Activated CD8-positive, alpha-beta T cell treated with anti-CD3 and anti-CD28 coated beads for 36 hours (primary cell): ENCODE data around the gene MCTP2. TPM values are rescaled to one million over a fixed set of nuclear protein-coding genes. Genes with fewer than 3 reads are reported as not detected.

Source experiments
- ATAC-seq: fragments of 200-7000 bp; cut with Tn5 transposase; one replicate; pipeline ENCODE4 v1.10.0; 2021; ENCODE audit warnings: mild to moderate bottlenecking, moderate library complexity
- CTCF ChIA-PET: fragments of 350-600 bp; sonication (Branson Sonifier 250); formaldehyde crosslinking; loops from one replicate; lab custom pipeline; 2021; ENCODE audit warnings: antibody characterized with exemption; lab: Charles Lee
- POLR2A ChIA-PET: fragments of 350-600 bp; sonication (Branson Sonifier 250); formaldehyde crosslinking; loops from one replicate; lab custom pipeline; 2021; ENCODE audit warnings: antibody characterized with exemption; lab: Charles Lee
- DNase-seq: peaks from one replicate; pipeline ENCODE4 v3.0.0-alpha.2; 2020
- H3K27ac Mint-ChIP-seq: one replicate; pipeline ENCODE4 v1.8.0; 2021; ENCODE audit warnings: mild to moderate bottlenecking, mixed read lengths
- H3K27me3 Mint-ChIP-seq: one replicate; pipeline ENCODE4 v1.8.0; 2021; ENCODE audit warnings: mixed read lengths
- H3K36me3 Mint-ChIP-seq: one replicate; pipeline ENCODE4 v1.8.0; 2021; ENCODE audit warnings: low read depth, mixed read lengths
- H3K4me1 Mint-ChIP-seq: one replicate; pipeline ENCODE4 v1.8.0; 2021; ENCODE audit warnings: low read depth, mixed read lengths
- H3K4me3 Mint-ChIP-seq: one replicate; pipeline ENCODE4 v1.8.0; 2021; ENCODE audit warnings: mild to moderate bottlenecking, moderate library complexity, mixed read lengths
- H3K9me3 Mint-ChIP-seq: one replicate; pipeline ENCODE4 v1.8.0; 2021; ENCODE audit warnings: mixed read lengths
- intact Hi-C: fragments of 100-400 bp; cut with micrococcal nuclease; formaldehyde crosslinking; loops from one replicate; pipeline ENCODE4 v1.10.0; 2022
- total RNA-seq, 2 experiments: library from RNA; stranded (reverse); gene quantifications; one replicate each; pipeline ENCODE4 v1.2.3, GENCODE V29; 2021
- TF ChIP-seq, protein P1 (sequence below): fragments of 200-600 bp; IDR thresholded peaks from one replicate; pipeline ENCODE4 v1.8.0; 2022; ENCODE audit warnings: antibody characterized with exemption, mild to moderate bottlenecking

MCTP2 gene
- total RNA-seq, 2 experiments from 2014 or later: 16.2 to 18.3 TPM

DNA sequence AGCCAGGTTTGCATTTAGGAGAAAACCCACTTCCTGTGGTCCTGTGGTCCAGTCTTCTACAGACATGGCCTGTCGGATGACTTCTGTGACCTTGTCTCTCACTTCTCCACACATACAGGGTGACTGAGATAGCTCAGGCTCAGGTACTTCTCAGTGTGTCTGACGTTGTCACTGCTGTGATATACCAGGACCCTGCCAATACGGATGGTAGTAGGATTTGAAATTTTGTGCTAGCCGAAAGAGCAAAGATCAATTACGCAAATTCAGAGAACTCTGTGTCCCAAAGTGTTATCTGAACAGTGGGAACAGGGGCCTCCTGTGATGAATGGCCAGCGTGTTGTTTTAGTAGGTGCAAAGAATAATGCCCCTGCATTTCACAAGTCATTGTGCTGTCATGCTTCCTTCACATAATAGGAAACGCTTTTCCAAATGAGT lies 128.9 kb downstream of the MCTP2 start:
- H3K4me1 Mint-ChIP-seq: no peaks in the 10 kb centered on the region
- intact Hi-C loops: no loop called here
- POLR2A ChIA-PET: interaction anchor here (0.6 to 1.2 kb wide), 2 partner anchors 53 to 97 kb away, joined by 3 to 4 read pairs; no protein-coding TSS in a partner anchor
- H3K27me3 Mint-ChIP-seq: no peaks in the 10 kb centered on the region
- ATAC-seq (no peak), DNase-seq (no peak)
- H3K27ac Mint-ChIP-seq: no peak overlapping the region
- TF ChIP-seq, protein P1, sequence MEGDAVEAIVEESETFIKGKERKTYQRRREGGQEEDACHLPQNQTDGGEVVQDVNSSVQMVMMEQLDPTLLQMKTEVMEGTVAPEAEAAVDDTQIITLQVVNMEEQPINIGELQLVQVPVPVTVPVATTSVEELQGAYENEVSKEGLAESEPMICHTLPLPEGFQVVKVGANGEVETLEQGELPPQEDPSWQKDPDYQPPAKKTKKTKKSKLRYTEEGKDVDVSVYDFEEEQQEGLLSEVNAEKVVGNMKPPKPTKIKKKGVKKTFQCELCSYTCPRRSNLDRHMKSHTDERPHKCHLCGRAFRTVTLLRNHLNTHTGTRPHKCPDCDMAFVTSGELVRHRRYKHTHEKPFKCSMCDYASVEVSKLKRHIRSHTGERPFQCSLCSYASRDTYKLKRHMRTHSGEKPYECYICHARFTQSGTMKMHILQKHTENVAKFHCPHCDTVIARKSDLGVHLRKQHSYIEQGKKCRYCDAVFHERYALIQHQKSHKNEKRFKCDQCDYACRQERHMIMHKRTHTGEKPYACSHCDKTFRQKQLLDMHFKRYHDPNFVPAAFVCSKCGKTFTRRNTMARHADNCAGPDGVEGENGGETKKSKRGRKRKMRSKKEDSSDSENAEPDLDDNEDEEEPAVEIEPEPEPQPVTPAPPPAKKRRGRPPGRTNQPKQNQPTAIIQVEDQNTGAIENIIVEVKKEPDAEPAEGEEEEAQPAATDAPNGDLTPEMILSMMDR: no peak
- peaks cover 9% of the 10 kb centered on the region for H3K36me3 Mint-ChIP-seq
- H3K9me3 Mint-ChIP-seq: no peaks in the 10 kb centered on the region
- CTCF ChIA-PET: interaction anchor here (1.3 kb wide), 1 partner anchor 9 kb away, joined by 3 read pairs; no protein-coding TSS in a partner anchor
- H3K4me3 Mint-ChIP-seq: no peak overlapping the region

DNA sequence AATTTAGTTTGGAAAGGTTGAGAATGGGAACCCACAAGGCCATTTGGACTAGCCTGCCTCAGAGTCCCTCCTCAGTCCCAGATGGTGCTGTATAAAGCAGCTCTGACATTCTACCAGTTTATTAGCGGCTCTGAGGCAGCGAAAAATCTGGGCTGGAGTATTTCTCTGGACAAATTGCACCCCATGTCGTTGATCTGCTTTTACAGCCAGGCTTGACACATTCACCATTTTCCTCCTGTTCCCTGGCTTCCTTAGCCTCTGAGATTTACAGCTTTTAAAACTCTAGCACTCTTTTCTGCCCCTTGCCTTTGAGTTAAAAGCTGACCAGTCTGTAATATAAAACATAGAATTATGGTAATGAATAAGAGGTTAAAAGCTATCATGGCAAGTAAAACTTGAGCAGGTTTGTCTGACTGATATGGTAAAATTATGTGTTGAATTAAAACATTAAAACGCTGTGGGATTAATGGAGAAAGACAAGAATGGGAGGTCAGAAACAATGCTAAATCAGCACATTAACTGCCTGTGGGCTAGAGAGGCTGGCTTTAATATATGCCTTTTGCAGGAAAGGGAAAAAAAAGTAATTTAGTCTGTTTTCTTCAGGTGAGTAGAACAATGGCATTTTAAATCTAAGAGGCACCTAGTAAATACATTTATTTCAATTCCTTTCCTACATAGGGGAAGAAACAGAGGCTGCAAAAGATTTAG lies 131.2 kb downstream of the MCTP2 start:
- Mint-ChIP-seq H3K27me3 (no peaks in the 10 kb centered on the region), H3K36me3 (peaks cover 9% of the 10 kb centered on the region), H3K27ac (no peak overlapping the region), H3K4me1 (no peaks in the 10 kb centered on the region), H3K4me3 (no peak overlapping the region), H3K9me3 (no peaks in the 10 kb centered on the region)
- intact Hi-C loops: no loop called here
- TF ChIP-seq, protein P1: no peak
- ChIA-PET CTCF (no interaction called here), POLR2A (interaction anchor here (0.9 kb wide), 1 partner anchor 43 kb away, joined by 3 read pairs; no protein-coding TSS in a partner anchor)
- DNase-seq: no peak
- ATAC-seq: no peak

DNA sequence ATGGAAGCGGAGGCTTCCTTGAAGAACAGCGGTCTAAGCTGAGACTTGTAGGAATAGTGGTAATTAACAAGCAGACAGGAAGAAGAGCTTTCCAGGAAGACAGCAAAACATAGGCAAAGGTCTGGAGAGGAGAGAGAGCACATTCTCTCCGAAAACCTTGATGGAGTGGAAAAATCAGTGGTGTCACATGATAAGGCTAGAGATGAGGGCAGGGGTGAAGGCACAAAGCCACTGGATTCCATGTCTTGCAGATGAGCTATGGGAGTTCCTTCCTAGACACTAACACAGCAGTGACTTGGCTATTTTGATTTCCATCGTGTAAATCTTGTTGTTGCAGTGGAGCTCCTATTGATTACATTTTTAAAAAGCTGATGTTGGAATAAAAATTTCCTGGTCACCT lies 132.0 kb downstream of the MCTP2 start:
- no peaks in the 10 kb centered on the region for H3K9me3 Mint-ChIP-seq
- no peaks in the 10 kb centered on the region for H3K4me1 Mint-ChIP-seq
- DNase-seq: no peak
- peaks cover 9% of the 10 kb centered on the region for H3K36me3 Mint-ChIP-seq
- ChIA-PET CTCF (interaction anchor here (0.8 kb wide), 1 partner anchor 199 kb away, joined by 3 read pairs; no protein-coding TSS in a partner anchor), POLR2A (no interaction called here)
- H3K4me3 Mint-ChIP-seq: no peak overlapping the region
- TF ChIP-seq, protein P1: no peak
- no peak overlapping the region for H3K27ac Mint-ChIP-seq
- intact Hi-C loops: no loop called here
- no peak for ATAC-seq
- H3K27me3 Mint-ChIP-seq: no peaks in the 10 kb centered on the region

DNA sequence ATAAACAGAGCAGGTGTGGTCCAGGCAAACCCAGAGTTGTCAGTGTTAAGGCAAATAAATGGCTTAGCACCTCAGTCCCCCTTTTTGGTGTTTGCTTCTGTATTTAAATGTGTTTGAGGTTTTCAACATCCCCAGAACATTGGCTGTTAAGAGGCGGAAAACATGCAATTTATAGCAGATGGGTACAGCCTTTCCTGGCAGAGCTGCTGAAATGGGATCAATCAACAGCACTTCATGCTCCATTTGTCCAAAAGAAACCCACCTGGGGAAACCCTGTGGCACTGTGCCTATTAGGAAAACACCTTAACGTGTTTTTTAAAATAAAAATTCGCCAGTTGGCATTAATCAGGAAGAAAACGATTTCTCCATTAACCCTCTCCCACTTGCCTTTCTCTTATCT lies 135.4 kb downstream of the MCTP2 start:
- no peaks in the 10 kb centered on the region for H3K27me3 Mint-ChIP-seq
- no peak for DNase-seq
- H3K4me1 Mint-ChIP-seq: no peaks in the 10 kb centered on the region
- H3K36me3 Mint-ChIP-seq: peaks cover 11% of the 10 kb centered on the region
- POLR2A ChIA-PET: no interaction called here
- TF ChIP-seq, protein P1: no peak
- no peaks in the 10 kb centered on the region for H3K9me3 Mint-ChIP-seq
- intact Hi-C loops: no loop called here
- CTCF ChIA-PET: no interaction called here
- no peak for ATAC-seq
- H3K4me3 Mint-ChIP-seq: no peak overlapping the region
- no peak overlapping the region for H3K27ac Mint-ChIP-seq
